WTC11 (cell line): ENCODE data around the gene SPATA17.

ENCODE experiments used
- CBFB ChIP-seq: sonication (generic); formaldehyde crosslinking; IDR thresholded peaks from 2 replicates; pipeline ENCODE4 v1.8.1; 2022; ENCODE audit warnings: mild to moderate bottlenecking, low read depth, missing genetic modification reagents
- CREB1 ChIP-seq: sonication (generic); formaldehyde crosslinking; IDR thresholded peaks from 2 replicates; pipeline ENCODE4 v1.8.0; 2023; ENCODE audit warnings: mild to moderate bottlenecking, missing genetic modification reagents
- CTCF ChIP-seq: fragments of 200-600 bp; IDR thresholded peaks from 2 replicates; pipeline ENCODE4 v1.8.0; 2022; ENCODE audit warnings: antibody characterized with exemption
- E2F5 ChIP-seq: sonication (generic); formaldehyde crosslinking; IDR thresholded peaks from 2 replicates; pipeline ENCODE4 v1.8.1; 2022; ENCODE audit warnings: mild to moderate bottlenecking, moderate library complexity, missing genetic modification reagents
- NFYB ChIP-seq: sonication (generic); formaldehyde crosslinking; conservative IDR thresholded peaks from 2 replicates; pipeline ENCODE4 v1.8.0; 2022; ENCODE audit warnings: low read depth, missing genetic modification reagents
- NR2C2 ChIP-seq: sonication (generic); formaldehyde crosslinking; IDR thresholded peaks from 2 replicates; pipeline ENCODE4 v1.8.0; 2022; ENCODE audit warnings: mild to moderate bottlenecking, missing genetic modification reagents
- OVOL2 ChIP-seq: fragments of 250-450 bp; sonication (Bioruptor Pico); IDR thresholded peaks from 2 replicates; pipeline ENCODE4 v1.9.0; 2021; ENCODE audit warnings: mild to moderate bottlenecking, borderline replicate concordance
- PRDM15 ChIP-seq: sonication (generic); formaldehyde crosslinking; IDR thresholded peaks from 2 replicates; pipeline ENCODE4 v1.8.0; 2022; ENCODE audit warnings: missing genetic modification reagents
- SMAD3 ChIP-seq: sonication (generic); formaldehyde crosslinking; IDR thresholded peaks from 2 replicates; pipeline ENCODE4 v1.8.0; 2022; ENCODE audit warnings: missing genetic modification reagents, mild to moderate bottlenecking, borderline replicate concordance
- STAT6 ChIP-seq: sonication (generic); formaldehyde crosslinking; conservative IDR thresholded peaks from 2 replicates; pipeline ENCODE4 v1.8.1; 2023; ENCODE audit warnings: mild to moderate bottlenecking, low read depth, missing genetic modification reagents, moderate library complexity
- TEAD4 ChIP-seq: sonication (generic); formaldehyde crosslinking; IDR thresholded peaks from 2 replicates; pipeline ENCODE4 v1.8.0; 2022; ENCODE audit warnings: mild to moderate bottlenecking, missing genetic modification reagents
- TF ChIP-seq, protein P1 (sequence below): sonication (generic); formaldehyde crosslinking; IDR thresholded peaks from 2 replicates; pipeline ENCODE4 v1.8.0; 2022; ENCODE audit warnings: mild to moderate bottlenecking, missing genetic modification reagents
- TF ChIP-seq, protein P2 (sequence below): sonication (generic); formaldehyde crosslinking; IDR thresholded peaks from 2 replicates; pipeline ENCODE4 v1.8.1; 2023; ENCODE audit warnings: mild to moderate bottlenecking, missing genetic modification reagents

GRCh38 chr1:217776693-217777092, 145.5 kb downstream of the SPATA17 start:
- TF ChIP-seq OVOL2 (CRISPR knock-in tag) (no peak), CTCF (no peak), E2F5 (CRISPR knock-in tag) (no peak), NR2C2 (CRISPR knock-in tag) (no peak), CREB1 (CRISPR knock-in tag) (no peak), SMAD3 (CRISPR knock-in tag) (no peak), TEAD4 (CRISPR knock-in tag) (no peak), NFYB (CRISPR knock-in tag) (no peak), STAT6 (CRISPR knock-in tag) (no peak), PRDM15 (no peak), CBFB (no peak)
- TF ChIP-seq, protein P1, sequence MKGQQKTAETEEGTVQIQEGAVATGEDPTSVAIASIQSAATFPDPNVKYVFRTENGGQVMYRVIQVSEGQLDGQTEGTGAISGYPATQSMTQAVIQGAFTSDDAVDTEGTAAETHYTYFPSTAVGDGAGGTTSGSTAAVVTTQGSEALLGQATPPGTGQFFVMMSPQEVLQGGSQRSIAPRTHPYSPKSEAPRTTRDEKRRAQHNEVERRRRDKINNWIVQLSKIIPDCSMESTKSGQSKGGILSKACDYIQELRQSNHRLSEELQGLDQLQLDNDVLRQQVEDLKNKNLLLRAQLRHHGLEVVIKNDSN: no peak
- TF ChIP-seq, protein P2, sequence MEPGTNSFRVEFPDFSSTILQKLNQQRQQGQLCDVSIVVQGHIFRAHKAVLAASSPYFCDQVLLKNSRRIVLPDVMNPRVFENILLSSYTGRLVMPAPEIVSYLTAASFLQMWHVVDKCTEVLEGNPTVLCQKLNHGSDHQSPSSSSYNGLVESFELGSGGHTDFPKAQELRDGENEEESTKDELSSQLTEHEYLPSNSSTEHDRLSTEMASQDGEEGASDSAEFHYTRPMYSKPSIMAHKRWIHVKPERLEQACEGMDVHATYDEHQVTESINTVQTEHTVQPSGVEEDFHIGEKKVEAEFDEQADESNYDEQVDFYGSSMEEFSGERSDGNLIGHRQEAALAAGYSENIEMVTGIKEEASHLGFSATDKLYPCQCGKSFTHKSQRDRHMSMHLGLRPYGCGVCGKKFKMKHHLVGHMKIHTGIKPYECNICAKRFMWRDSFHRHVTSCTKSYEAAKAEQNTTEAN (CRISPR knock-in tag): no peak
